Mesendoderm (in vitro differentiated cells): Measurements from ENCODE around the gene ANXA5.

Source experiments
- DNase-seq: peaks from one replicate; pipeline ENCODE4 v3.0.0; 2013
- H2AK5ac ChIP-seq: 2 replicates; pipeline ENCODE4 v1.6.1; 2013; ENCODE audit warnings: low read length, inconsistent platforms
- H2BK120ac ChIP-seq: 2 replicates; pipeline ENCODE4 v1.6.1; 2013; ENCODE audit warnings: low read depth, mild to moderate bottlenecking, low read length, moderate library complexity, mixed read lengths
- H2BK15ac ChIP-seq: replicated peaks from 2 replicates; pipeline ENCODE4 v1.6.1; 2013; ENCODE audit warnings: low read depth, mild to moderate bottlenecking, moderate library complexity
- H2BK5ac ChIP-seq: 2 replicates; pipeline ENCODE4 v1.6.1; 2013; ENCODE audit warnings: low read length, inconsistent platforms
- H3K18ac ChIP-seq: 2 replicates; pipeline ENCODE4 v1.6.1; 2013; ENCODE audit warnings: mild to moderate bottlenecking, low read length, mixed read lengths
- H3K23ac ChIP-seq: one replicate; pipeline ENCODE4 v1.6.1; 2013; ENCODE audit warnings: low read length
- H3K27ac ChIP-seq: 2 replicates; pipeline ENCODE4 v1.5.1; 2013; ENCODE audit warnings: low read depth, mild to moderate bottlenecking, inconsistent platforms, low read length, moderate library complexity
- H3K27me3 ChIP-seq: 2 replicates; pipeline ENCODE4 v1.6.1; 2013; ENCODE audit warnings: low read length, control low read depth, mild to moderate bottlenecking, inconsistent platforms; ENCODE audit not compliant: insufficient read depth, poor library complexity
- H3K36me3 ChIP-seq: 2 replicates; pipeline ENCODE4 v1.6.1; 2013; ENCODE audit warnings: low read length, inconsistent platforms; ENCODE audit not compliant: control insufficient read depth, insufficient read depth
- H3K4ac ChIP-seq: one replicate; pipeline ENCODE4 v1.6.1; 2013; ENCODE audit warnings: low read depth, mild to moderate bottlenecking, low read length, moderate library complexity
- H3K4me1 ChIP-seq: 2 replicates; pipeline ENCODE4 v1.6.1; 2013; ENCODE audit warnings: low read depth, low read length, inconsistent platforms; ENCODE audit not compliant: control insufficient read depth
- H3K4me2 ChIP-seq: 2 replicates; pipeline ENCODE4 v1.6.1; 2013; ENCODE audit warnings: low read length
- H3K4me3 ChIP-seq: 2 replicates; pipeline ENCODE4 v1.5.1; 2013; ENCODE audit warnings: mild to moderate bottlenecking, low read length
- H3K56ac ChIP-seq: one replicate; pipeline ENCODE4 v1.6.1; 2013; ENCODE audit warnings: low read length
- H3K79me1 ChIP-seq: 2 replicates; pipeline ENCODE4 v1.6.1; 2013; ENCODE audit warnings: low read length, inconsistent platforms
- H3K79me2 ChIP-seq: 2 replicates; pipeline ENCODE4 v1.6.1; 2013; ENCODE audit warnings: mild to moderate bottlenecking, low read length; ENCODE audit not compliant: control insufficient read depth, insufficient read depth
- H3K9ac ChIP-seq: 2 replicates; pipeline ENCODE4 v1.6.1; 2013; ENCODE audit warnings: low read length, inconsistent platforms
- H4K5ac ChIP-seq: one replicate; pipeline ENCODE4 v1.6.1; 2013; ENCODE audit warnings: low read length
- H4K8ac ChIP-seq: one replicate; pipeline ENCODE4 v1.6.1; 2013; ENCODE audit warnings: low read depth, mild to moderate bottlenecking, control low read depth, low read length, moderate library complexity
- WGBS: extraction: QIAGEN DNeasy Blood & Tissue Kit; methylation state at CpG from one replicate; pipeline ENCODE4 v1.1.7; 2013; ENCODE audit warnings: low lambda C conversion rate, missing lambda C conversion rate; ENCODE audit not compliant: insufficient coverage; ENCODE audit errors: extremely low coverage; 5-methylcytosine and 5-hydroxymethylcytosine counted together

The ANXA5 gene

GRCh38 chr4:121677524-121677923, 19.3 kb downstream of the ANXA5 start:
- DNase-seq, result no peak
- no CpG with 5 or more reads among the region's 1 CpG for whole genome bisulfite sequencing
- Histone ChIP-seq H2AK5ac (no peak overlapping the region), H3K4me1 (no peaks in the 10 kb centered on the region), H3K9ac (no peak overlapping the region), H2BK120ac (no peak overlapping the region), H3K79me1 (peaks cover 5% of the 10 kb centered on the region), H3K4me3 (no peak overlapping the region), H3K56ac (no peak overlapping the region), H3K79me2 (no peaks in the 10 kb centered on the region), H3K27ac (no peak overlapping the region), H4K5ac (no peak overlapping the region), H3K23ac (no peak overlapping the region), H2BK5ac (no peak overlapping the region), H3K4me2 (no peak overlapping the region), H2BK15ac (no peak overlapping the region), H3K36me3 (peaks cover 5% of the 10 kb centered on the region), H3K18ac (no peak overlapping the region), H3K4ac (no peak overlapping the region), H4K8ac (no peak overlapping the region), H3K27me3 (no peaks in the 10 kb centered on the region)

GRCh38 chr4:121676345-121677075, 20.3 kb downstream of the ANXA5 start:
- Histone ChIP-seq H3K79me2 (no peaks in the 10 kb centered on the region), H3K4me2 (no peak overlapping the region), H3K27ac (no peak overlapping the region), H3K36me3 (peaks cover 10% of the 10 kb centered on the region), H3K18ac (no peak overlapping the region), H4K5ac (no peak overlapping the region), H3K9ac (no peak overlapping the region), H3K4me3 (no peak overlapping the region), H3K23ac (no peak overlapping the region), H2BK5ac (no peak overlapping the region), H2BK120ac (no peak overlapping the region), H3K4ac (no peak overlapping the region), H3K56ac (no peak overlapping the region), H2AK5ac (no peak overlapping the region), H3K79me1 (peaks cover 4% of the 10 kb centered on the region), H2BK15ac (no peak overlapping the region), H3K27me3 (no peaks in the 10 kb centered on the region), H3K4me1 (no peaks in the 10 kb centered on the region), H4K8ac (no peak overlapping the region)
- DNase-seq, result peak; percentile 45
- no CpG with 5 or more reads among the region's 6 CpGs for WGBS

- H3K4me1 ChIP-seq, result no peaks in the 10 kb centered on the region
- WGBS, result no CpG with 5 or more reads among the region's 2 CpGs
- H3K4me2 ChIP-seq, result no peak overlapping the region
- peaks cover 10% of the 10 kb centered on the region for H3K36me3 ChIP-seq
- no peak overlapping the region for H2BK5ac ChIP-seq
- no peak overlapping the region for H3K23ac ChIP-seq
- no peak overlapping the region for H3K4me3 ChIP-seq
- H3K27me3 ChIP-seq, result no peaks in the 10 kb centered on the region
- no peak overlapping the region for H2BK120ac ChIP-seq
- no peak overlapping the region for H4K8ac ChIP-seq
- no peak overlapping the region for H3K9ac ChIP-seq
- H3K56ac ChIP-seq, result no peak overlapping the region
- no peaks in the 10 kb centered on the region for H3K79me2 ChIP-seq
- no peak overlapping the region for H3K18ac ChIP-seq
- peak; percentile 54 for DNase-seq
- H3K27ac ChIP-seq, result no peak overlapping the region
- H4K5ac ChIP-seq, result no peak overlapping the region
- H2BK15ac ChIP-seq, result no peak overlapping the region
- no peak overlapping the region for H3K4ac ChIP-seq
- peaks cover 4% of the 10 kb centered on the region for H3K79me1 ChIP-seq
- no peak overlapping the region for H2AK5ac ChIP-seq
These were observed 21.1 kb downstream of the ANXA5 start for GRCh38 chr4:121675715-121676114.

GRCh38 chr4:121674696-121675095, 22.1 kb downstream of the ANXA5 start:
- H2BK5ac ChIP-seq, result no peak overlapping the region
- no peak overlapping the region for H3K4me3 ChIP-seq
- no CpG with 5 or more reads among the region's 2 CpGs for WGBS
- no peak overlapping the region for H2BK120ac ChIP-seq
- peaks cover 10% of the 10 kb centered on the region for H3K36me3 ChIP-seq
- no peak overlapping the region for H3K4ac ChIP-seq
- no peak overlapping the region for H4K5ac ChIP-seq
- peaks cover 2% of the 10 kb centered on the region for H3K79me1 ChIP-seq
- no peak overlapping the region for H2AK5ac ChIP-seq
- no peak overlapping the region for H3K56ac ChIP-seq
- H3K27me3 ChIP-seq, result no peaks in the 10 kb centered on the region
- H3K27ac ChIP-seq, result no peak overlapping the region
- no peak overlapping the region for H3K23ac ChIP-seq
- H3K79me2 ChIP-seq, result no peaks in the 10 kb centered on the region
- no peak overlapping the region for H3K9ac ChIP-seq
- no peak overlapping the region for H2BK15ac ChIP-seq
- no peak for DNase-seq
- no peaks in the 10 kb centered on the region for H3K4me1 ChIP-seq
- H3K18ac ChIP-seq, result no peak overlapping the region
- H3K4me2 ChIP-seq, result no peak overlapping the region
- no peak overlapping the region for H4K8ac ChIP-seq

GRCh38 chr4:121674191-121674590, 22.6 kb downstream of the ANXA5 start:
- no peak overlapping the region for H3K27ac ChIP-seq
- no CpG with 5 or more reads among the region's 1 CpG for WGBS
- H3K9ac ChIP-seq, result no peak overlapping the region
- no peak overlapping the region for H2AK5ac ChIP-seq
- no peak overlapping the region for H2BK120ac ChIP-seq
- peaks cover 10% of the 10 kb centered on the region for H3K36me3 ChIP-seq
- no peak overlapping the region for H3K56ac ChIP-seq
- H3K18ac ChIP-seq, result no peak overlapping the region
- H3K4me2 ChIP-seq, result no peak overlapping the region
- no peak overlapping the region for H2BK5ac ChIP-seq
- peaks cover 2% of the 10 kb centered on the region for H3K79me1 ChIP-seq
- H2BK15ac ChIP-seq, result no peak overlapping the region
- no peaks in the 10 kb centered on the region for H3K4me1 ChIP-seq
- no peak overlapping the region for H3K4ac ChIP-seq
- H3K4me3 ChIP-seq, result no peak overlapping the region
- no peak overlapping the region for H4K5ac ChIP-seq
- no peak overlapping the region for H4K8ac ChIP-seq
- DNase-seq, result no peak
- H3K27me3 ChIP-seq, result no peaks in the 10 kb centered on the region
- no peak overlapping the region for H3K23ac ChIP-seq
- no peaks in the 10 kb centered on the region for H3K79me2 ChIP-seq

GRCh38 chr4:121669163-121669550, 27.6 kb downstream of the ANXA5 start:
- no peak overlapping the region for H3K56ac ChIP-seq
- H3K27me3 ChIP-seq, result no peaks in the 10 kb centered on the region
- no peak overlapping the region for H4K5ac ChIP-seq
- no peak overlapping the region for H3K27ac ChIP-seq
- H4K8ac ChIP-seq, result no peak overlapping the region
- no peak overlapping the region for H3K4ac ChIP-seq
- WGBS, result no CpG with 5 or more reads among the region's 2 CpGs
- no peaks in the 10 kb centered on the region for H3K79me1 ChIP-seq
- H3K23ac ChIP-seq, result no peak overlapping the region
- no peak overlapping the region for H2BK5ac ChIP-seq
- no peaks in the 10 kb centered on the region for H3K4me1 ChIP-seq
- no peak for DNase-seq
- H3K4me2 ChIP-seq, result no peak overlapping the region
- no peaks in the 10 kb centered on the region for H3K79me2 ChIP-seq
- H3K18ac ChIP-seq, result no peak overlapping the region
- H3K9ac ChIP-seq, result no peak overlapping the region
- no peak overlapping the region for H2BK120ac ChIP-seq
- no peak overlapping the region for H2BK15ac ChIP-seq
- H3K4me3 ChIP-seq, result no peak overlapping the region
- H2AK5ac ChIP-seq, result no peak overlapping the region
- H3K36me3 ChIP-seq, result peaks cover 14% of the 10 kb centered on the region
